ENCODE data around the gene PLPP3.

Gene PLPP3

GRCh38 chr1:56466538-56466937 is 112.8 kb downstream of the PLPP3 start:
- in situ Hi-C loops (cut with MboI; ENCODE audit: low sequenced_read_pairs): no loop called here

- in situ Hi-C loops (cut with MboI; ENCODE audit: low sequenced_read_pairs): no loop called here
Observed at GRCh38 chr1:56464294-56464693, 115.1 kb downstream of the PLPP3 start.

- in situ Hi-C loops (cut with MboI; ENCODE audit: low sequenced_read_pairs): no loop called here
Observed at GRCh38 chr1:56463376-56463775, 116.0 kb downstream of the PLPP3 start.

- in situ Hi-C loops (cut with MboI; ENCODE audit: low sequenced_read_pairs): no loop called here
Observed at GRCh38 chr1:56462209-56462608, 117.2 kb downstream of the PLPP3 start.

GRCh38 chr1:56461158-56462127 is 117.9 kb downstream of the PLPP3 start:
- in situ Hi-C loops (cut with MboI; ENCODE audit: low sequenced_read_pairs): no loop called here

- in situ Hi-C loops (cut with MboI; ENCODE audit: low sequenced_read_pairs): no loop called here
Observed at GRCh38 chr1:56459260-56459659, 120.1 kb downstream of the PLPP3 start.

- in situ Hi-C loops (cut with MboI; ENCODE audit: low sequenced_read_pairs): no loop called here
Observed at GRCh38 chr1:56457756-56458375, 121.5 kb downstream of the PLPP3 start.

GRCh38 chr1:56456435-56457101 is 122.8 kb downstream of the PLPP3 start:
- in situ Hi-C loops (cut with MboI; ENCODE audit: low sequenced_read_pairs): no loop called here

- in situ Hi-C loops (cut with MboI; ENCODE audit: low sequenced_read_pairs): no loop called here
Observed at GRCh38 chr1:56453417-56454078, 125.8 kb downstream of the PLPP3 start.

GRCh38 chr1:56453016-56453415 is 126.3 kb downstream of the PLPP3 start:
- in situ Hi-C loops (cut with MboI; ENCODE audit: low sequenced_read_pairs): no loop called here

- in situ Hi-C loops (cut with MboI; ENCODE audit: low sequenced_read_pairs): no loop called here
Observed at GRCh38 chr1:56452027-56453011, 127.0 kb downstream of the PLPP3 start.

- in situ Hi-C loops (cut with MboI; ENCODE audit: low sequenced_read_pairs): no loop called here
Observed at GRCh38 chr1:56451491-56451890, 127.9 kb downstream of the PLPP3 start.

- in situ Hi-C loops (cut with MboI; ENCODE audit: low sequenced_read_pairs): no loop called here
Observed at GRCh38 chr1:56450004-56450666, 129.2 kb downstream of the PLPP3 start.

- in situ Hi-C loops (cut with MboI; ENCODE audit: low sequenced_read_pairs): no loop called here
Observed at GRCh38 chr1:56448529-56449300, 130.6 kb downstream of the PLPP3 start.

GRCh38 chr1:56447823-56448222 is 131.5 kb downstream of the PLPP3 start:
- in situ Hi-C loops (cut with MboI; ENCODE audit: low sequenced_read_pairs): no loop called here

- in situ Hi-C loops (cut with MboI; ENCODE audit: low sequenced_read_pairs): no loop called here
Observed at GRCh38 chr1:56446531-56447098, 132.7 kb downstream of the PLPP3 start.

- in situ Hi-C loops (cut with MboI; ENCODE audit: low sequenced_read_pairs): no loop called here
Observed at GRCh38 chr1:56444960-56445646, 134.3 kb downstream of the PLPP3 start.
